Parathyroid adenoma (tissue), 2 donors: ENCODE measurements around the gene CNNM2.

Source experiments
- H2AFZ ChIP-seq: fragments of 300-600 bp; sonication (generic); one replicate; pipeline ENCODE4 v1.7.0; 2017; ENCODE audit warnings: antibody characterized with exemption, mild to moderate bottlenecking
- H3K27ac ChIP-seq: fragments of 300-600 bp; sonication (generic); one replicate; pipeline ENCODE4 v1.7.0; 2017
- H3K27me3 ChIP-seq: fragments of 300-600 bp; sonication (generic); one replicate; pipeline ENCODE4 v1.7.0; 2017; ENCODE audit warnings: low read length; ENCODE audit not compliant: control insufficient read depth, insufficient read depth
- H3K36me3 ChIP-seq: fragments of 300-600 bp; sonication (generic); one replicate; pipeline ENCODE4 v1.7.0; 2017; ENCODE audit warnings: low read length; ENCODE audit not compliant: control insufficient read depth, insufficient read depth
- H3K4me1 ChIP-seq: fragments of 300-600 bp; sonication (generic); one replicate; pipeline ENCODE4 v1.7.0; 2017; ENCODE audit warnings: control low read depth
- H3K4me2 ChIP-seq: fragments of 300-600 bp; sonication (generic); one replicate; pipeline ENCODE4 v1.7.0; 2017; ENCODE audit warnings: low read length
- H3K4me3 ChIP-seq: fragments of 300-600 bp; sonication (generic); one replicate; pipeline ENCODE4 v1.7.0; 2017; ENCODE audit warnings: low read depth, low read length
- H3K79me2 ChIP-seq: fragments of 300-600 bp; sonication (generic); one replicate; pipeline ENCODE4 v1.7.0; 2017; ENCODE audit warnings: control low read depth
- H3K9ac ChIP-seq: fragments of 300-600 bp; sonication (generic); one replicate; pipeline ENCODE4 v1.7.0; 2017; ENCODE audit warnings: mild to moderate bottlenecking
- H3K9me3 ChIP-seq: fragments of 300-600 bp; sonication (generic); one replicate; pipeline ENCODE4 v1.7.0; 2017; ENCODE audit warnings: low read length; ENCODE audit not compliant: control insufficient read depth
- CTCF ChIP-seq: fragments of 300-600 bp; sonication (generic); IDR thresholded peaks from one replicate; pipeline ENCODE4 v1.7.0; 2017; ENCODE audit warnings: antibody characterized with exemption, mild to moderate bottlenecking
- donor health status: primary hyperparathyroidism.

CNNM2 gene

GRCh38 chr10:102917962-102918816, at the start of gene CNNM2:
TSS of gene CNNM2 (plus strand) at chr10:102918294. CDS start at chr10:102918481, 187 bp downstream.
- Histone ChIP-seq H3K27me3 (no peaks in the 10 kb centered on the region), H3K4me3 (peak within 1 kb of the TSS; percentile 100), H3K79me2 (peaks cover 15% of the 10 kb centered on the region), H3K9me3 (no peaks in the 10 kb centered on the region), H3K27ac (peak within 1 kb of the TSS; percentile 82), H3K4me1 (peaks cover 25% of the 10 kb centered on the region), H2AFZ (peak within 1 kb of the TSS; percentile 82), H3K36me3 (no peaks in the 10 kb centered on the region), H3K4me2 (peak within 1 kb of the TSS; percentile 90), H3K9ac (no peak within 1 kb of the TSS)
- TF ChIP-seq CTCF = no peak

- Histone ChIP-seq H3K27ac (peak overlapping the region; percentile 75), H3K79me2 (peaks cover 9% of the 10 kb centered on the region), H3K4me3 (peak overlapping the region; percentile 64), H3K27me3 (no peaks in the 10 kb centered on the region), H3K4me1 (no peaks in the 10 kb centered on the region), H3K9ac (peak overlapping the region; percentile 79), H3K9me3 (no peaks in the 10 kb centered on the region), H2AFZ (peak overlapping the region; percentile 92), H3K36me3 (no peaks in the 10 kb centered on the region), H3K4me2 (peak overlapping the region; percentile 99)
- no peak for TF ChIP-seq CTCF
Observed at GRCh38 chr10:102868911-102869257, 49.2 kb upstream of the CNNM2 start.

GRCh38 chr10:102869258-102870198, 48.6 kb upstream of the CNNM2 start, which contains the start of gene AS3MT:
TSS of gene AS3MT (plus strand) at chr10:102869470. CDS start at chr10:102869593, 123 bp downstream.
- Histone ChIP-seq H3K4me3 (peak within 1 kb of the TSS; percentile 64), H3K27ac (peak within 1 kb of the TSS; percentile 75), H3K4me2 (peak within 1 kb of the TSS; percentile 99)

GRCh38 chr10:102870221-102870620, 47.9 kb upstream of the CNNM2 start:
- Histone ChIP-seq H3K4me1 (no peaks in the 10 kb centered on the region), H3K4me2 (peak overlapping the region; percentile 99), H3K27ac (peak overlapping the region; percentile 75), H2AFZ (peak overlapping the region; percentile 92), H3K9me3 (no peaks in the 10 kb centered on the region), H3K4me3 (peak overlapping the region; percentile 64), H3K9ac (peak overlapping the region; percentile 79), H3K36me3 (no peaks in the 10 kb centered on the region), H3K79me2 (peaks cover 9% of the 10 kb centered on the region), H3K27me3 (no peaks in the 10 kb centered on the region)
- no peak for TF ChIP-seq CTCF

More at GRCh38 chr10:102869258-102870198, 48.6 kb upstream of the CNNM2 start, which contains the start of gene AS3MT:
- Histone ChIP-seq H3K9ac (peak within 1 kb of the TSS; percentile 79), H3K79me2 (peaks cover 9% of the 10 kb centered on the region), H2AFZ (peak within 1 kb of the TSS; percentile 92), H3K4me1 (no peaks in the 10 kb centered on the region), H3K36me3 (no peaks in the 10 kb centered on the region), H3K9me3 (no peaks in the 10 kb centered on the region), H3K27me3 (no peaks in the 10 kb centered on the region)
- TF ChIP-seq CTCF = no peak
